Activated CD4-positive, alpha-beta T cell treated with anti-CD3 and anti-CD28 coated beads for 24 hours (primary cell): Measurements from ENCODE around the gene RPL7L1.
"Not testable (repeated sequence)": the region's sequence is repeated elsewhere in the genome, so short reads cannot be mapped to it uniquely, and the experiment has no call there.

Source experiments
- DNase-seq, 2 donors: peaks; one replicate each; pipeline ENCODE4 v3.0.0-alpha.2; 2020; ENCODE audit warnings: low read depth in 2 of 2

RPL7L1 gene

DNA sequence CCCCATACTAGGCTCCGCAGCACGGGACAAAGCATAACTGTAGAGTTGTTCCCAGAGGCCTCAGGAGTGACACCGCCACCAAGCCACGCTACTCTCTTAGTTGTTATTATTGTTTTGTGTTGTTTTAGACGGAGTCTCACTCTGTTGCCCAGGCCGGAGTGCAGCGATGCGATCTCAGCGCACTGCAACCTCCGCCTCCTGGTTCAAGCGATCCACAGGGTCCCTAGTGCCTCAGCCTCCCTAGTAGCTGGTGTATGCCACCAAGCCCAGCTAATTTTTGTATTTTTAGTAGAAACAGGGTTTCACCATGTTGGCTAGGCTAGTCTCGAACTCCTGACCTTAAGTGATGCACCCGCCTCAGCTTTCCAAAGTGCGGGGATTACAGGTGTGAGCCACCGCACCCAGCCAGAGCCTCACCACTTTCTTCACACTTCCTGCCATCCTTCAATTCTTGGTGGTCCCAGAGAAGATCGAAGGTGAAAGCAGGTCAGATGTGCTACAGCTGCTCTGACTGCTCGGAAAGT is 11.8 kb downstream of the RPL7L1 start:
- DNase-seq, result no peak

DNA sequence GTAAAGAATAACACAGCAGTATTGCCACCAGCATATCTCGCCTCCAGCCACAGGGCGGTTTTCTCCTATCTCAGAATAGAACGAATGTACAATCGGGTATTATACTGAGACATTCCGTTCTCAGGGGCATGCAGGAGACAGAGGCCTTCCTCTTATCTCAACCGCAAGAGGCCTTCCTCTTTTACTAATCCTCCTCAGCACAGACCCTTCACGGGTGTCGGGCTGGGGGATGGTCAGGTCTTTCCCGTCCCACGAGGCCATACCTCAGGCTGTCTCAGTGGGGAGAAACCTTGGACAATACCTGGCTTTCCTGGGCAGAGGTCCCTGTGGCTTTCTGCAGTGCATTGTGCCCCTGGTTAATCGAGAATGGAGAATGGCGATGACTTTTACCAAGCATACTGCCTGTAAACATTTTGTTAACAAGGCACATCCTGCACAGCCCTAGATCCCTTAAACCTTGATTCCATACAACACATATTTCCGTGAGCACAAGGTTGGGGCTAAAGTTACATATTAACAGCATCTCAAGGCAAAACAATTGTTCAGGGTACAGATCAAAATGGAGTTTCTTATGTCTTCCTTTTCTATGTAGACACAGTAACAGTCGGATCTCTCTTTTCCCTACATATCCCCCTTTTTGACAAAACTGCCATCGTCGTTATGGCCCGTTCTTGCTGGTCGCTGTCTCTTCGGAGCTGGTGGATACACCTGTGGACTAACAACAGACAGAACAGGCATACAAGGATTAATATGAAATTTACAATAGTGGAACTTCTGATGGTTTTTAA is 14.8 kb downstream of the RPL7L1 start:
- DNase-seq, result not testable (repeated sequence)

DNA sequence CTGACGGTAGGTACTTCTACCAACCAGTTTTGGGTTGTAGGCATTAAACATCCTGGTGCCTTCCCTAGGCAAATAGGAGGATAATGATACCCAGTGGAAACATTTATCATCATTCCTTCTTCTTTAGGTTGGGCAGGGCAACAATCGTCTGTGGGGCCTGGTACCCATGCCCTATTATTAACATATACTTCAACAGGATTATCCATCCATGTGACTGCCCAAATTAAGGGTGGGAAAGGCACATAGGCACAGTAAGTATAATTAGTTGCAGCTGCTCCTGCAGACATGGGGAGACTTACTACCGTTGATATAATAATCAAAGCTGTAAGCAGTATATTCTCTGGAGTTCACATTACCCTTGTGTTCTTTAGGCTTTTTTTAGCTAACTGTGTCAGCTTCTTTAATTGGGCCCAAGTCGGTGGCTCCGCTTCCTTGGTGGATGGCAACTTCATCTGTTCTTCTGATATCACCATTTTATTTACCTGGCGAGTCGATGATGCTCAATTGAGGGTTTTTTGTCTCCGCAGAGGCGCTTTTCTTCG is 16.8 kb downstream of the RPL7L1 start:
- no peak for DNase-seq

DNA sequence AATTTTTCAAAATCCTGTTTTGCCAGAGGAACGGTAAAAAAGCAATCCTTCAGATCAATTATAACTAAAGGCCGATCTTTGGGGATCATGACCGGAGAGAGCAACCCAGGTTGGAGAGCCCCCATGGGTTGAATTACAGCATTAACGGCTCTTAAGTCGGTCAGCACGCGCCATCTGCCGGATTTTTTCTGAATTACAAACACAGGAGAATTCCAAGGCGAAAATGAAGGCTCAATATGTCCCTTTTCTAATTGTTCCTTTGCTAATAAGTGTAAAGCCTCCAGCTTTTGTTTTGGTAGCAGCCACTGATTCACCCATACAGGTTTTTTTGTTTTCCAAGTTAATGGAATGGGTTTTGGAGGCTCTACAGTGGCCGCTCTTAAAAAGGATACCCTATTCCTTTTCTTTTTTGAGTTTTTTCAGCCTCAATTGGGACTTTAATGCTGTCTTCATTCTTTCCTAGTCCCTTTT is 19.5 kb downstream of the RPL7L1 start:
- peak; percentile 56 to 74 for DNase-seq

DNA sequence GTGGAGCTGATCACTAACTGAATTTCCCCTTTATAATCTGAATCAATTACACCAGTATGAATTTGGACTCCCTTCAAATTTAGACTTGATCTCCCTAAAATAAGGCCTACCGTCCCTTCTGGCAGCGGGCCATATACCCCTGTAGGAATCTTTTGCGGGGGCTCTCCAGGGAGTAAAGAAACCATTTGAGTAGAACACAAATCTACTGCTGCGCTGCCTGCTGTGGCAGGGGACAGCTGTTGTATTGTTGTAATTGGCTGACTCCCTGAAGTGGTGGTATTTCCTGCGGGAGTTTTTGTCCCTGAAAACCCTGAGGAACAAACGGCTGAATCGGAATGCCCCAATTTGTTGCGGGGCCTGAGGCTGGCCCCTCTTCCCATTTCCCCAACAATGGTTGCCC is 20.5 kb downstream of the RPL7L1 start:
- DNase-seq, result no peak

DNA sequence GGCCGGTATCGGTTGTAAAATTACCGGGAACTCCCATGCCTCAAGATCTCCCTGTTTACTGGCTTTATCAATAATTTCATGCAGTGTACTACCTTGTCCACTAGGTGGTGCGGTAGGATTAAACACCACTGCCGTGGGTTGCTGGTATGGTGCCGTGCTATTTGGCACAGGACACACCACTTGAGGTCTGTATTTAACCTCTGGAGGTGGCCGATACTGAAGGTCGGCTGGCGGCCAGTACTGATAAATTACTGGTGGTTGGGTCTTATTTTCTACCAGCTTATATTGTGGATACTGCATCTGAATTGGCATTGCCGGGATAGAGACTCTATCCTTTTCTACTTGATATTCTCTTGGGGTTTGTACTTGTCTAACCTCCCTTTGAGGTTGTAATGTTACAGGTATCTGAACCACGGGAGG is 22.1 kb downstream of the RPL7L1 start:
- DNase-seq, result peak; percentile 32 to 56

DNA sequence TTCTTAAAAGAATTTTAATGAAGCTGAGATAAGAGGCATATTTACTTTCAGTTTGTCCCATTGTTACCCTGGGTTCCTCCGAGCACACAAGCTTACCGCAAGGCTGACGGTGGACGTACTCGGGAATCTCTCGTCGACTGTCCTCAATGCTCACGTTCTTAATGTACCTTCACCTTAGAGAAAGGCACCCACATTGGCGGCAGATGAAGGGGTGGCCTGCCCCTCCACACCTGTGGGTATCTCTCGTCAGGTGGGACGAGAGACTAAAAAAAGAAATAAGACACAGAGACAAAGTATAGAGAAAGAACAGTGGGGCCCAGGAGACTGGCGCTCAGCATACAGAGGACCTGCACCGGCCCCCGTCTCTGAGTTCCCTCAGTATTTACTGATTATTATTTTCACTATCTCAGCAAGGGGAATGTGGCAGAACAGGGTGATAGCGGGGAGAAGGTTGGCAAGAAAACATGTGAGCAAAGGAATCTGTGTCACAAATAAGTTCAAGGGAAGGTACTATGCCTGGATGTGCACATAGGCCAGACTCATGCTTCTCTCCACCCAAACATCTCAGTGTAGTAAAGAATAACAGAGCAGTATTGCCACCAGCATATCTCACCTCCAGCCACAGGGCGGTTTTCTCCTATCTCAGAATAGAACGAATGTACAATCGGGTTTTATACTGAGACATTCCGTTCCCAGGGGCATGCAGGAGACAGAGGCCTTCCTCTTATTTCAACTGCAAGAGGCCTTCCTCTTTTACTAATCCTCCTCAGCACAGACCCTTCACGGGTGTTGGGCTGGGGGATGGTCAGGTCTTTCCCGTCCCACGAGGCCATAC is 23.2 kb downstream of the RPL7L1 start:
- DNase-seq, result not testable (repeated sequence)

DNA sequence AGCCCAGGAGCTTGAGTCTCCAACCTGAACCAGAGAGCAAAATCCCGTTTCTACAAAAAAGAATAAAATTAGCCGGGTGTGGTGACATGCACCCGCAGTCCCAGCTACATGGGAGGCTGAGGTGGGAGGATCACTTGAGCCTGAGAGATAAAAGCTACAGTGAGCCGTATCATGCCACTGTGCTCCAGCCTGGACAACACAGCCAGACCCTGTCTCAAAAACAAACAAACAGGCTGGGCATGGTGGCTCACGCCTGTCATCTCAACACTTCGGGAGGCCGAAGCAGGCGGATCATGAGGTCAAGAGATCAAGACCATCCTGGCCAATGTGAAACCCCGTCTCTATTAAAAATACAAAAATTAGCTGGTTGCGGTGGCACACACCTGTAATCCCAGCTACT is 25.1 kb downstream of the RPL7L1 start:
- DNase-seq, result no peak

DNA sequence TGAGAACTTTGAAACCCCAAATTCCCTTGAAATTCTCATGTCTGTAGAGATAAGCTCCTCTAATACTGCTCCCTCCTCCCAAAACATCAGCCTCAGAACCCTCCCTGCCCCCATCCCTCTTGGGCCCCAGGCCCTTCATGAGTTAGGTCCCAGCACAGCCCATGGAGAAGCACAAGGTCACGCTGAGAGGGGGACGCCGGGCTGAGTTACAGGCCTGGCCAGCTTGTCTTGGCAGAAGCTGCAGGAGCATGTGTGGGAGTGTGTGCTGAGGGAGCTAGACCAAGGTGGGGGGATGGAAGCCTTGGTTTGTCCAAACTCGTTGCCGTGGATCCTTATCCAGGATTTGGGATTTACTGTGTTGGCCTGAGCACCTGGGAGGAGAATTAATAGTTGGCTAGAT is 27.9 kb downstream of the RPL7L1 start:
- no peak for DNase-seq

DNA sequence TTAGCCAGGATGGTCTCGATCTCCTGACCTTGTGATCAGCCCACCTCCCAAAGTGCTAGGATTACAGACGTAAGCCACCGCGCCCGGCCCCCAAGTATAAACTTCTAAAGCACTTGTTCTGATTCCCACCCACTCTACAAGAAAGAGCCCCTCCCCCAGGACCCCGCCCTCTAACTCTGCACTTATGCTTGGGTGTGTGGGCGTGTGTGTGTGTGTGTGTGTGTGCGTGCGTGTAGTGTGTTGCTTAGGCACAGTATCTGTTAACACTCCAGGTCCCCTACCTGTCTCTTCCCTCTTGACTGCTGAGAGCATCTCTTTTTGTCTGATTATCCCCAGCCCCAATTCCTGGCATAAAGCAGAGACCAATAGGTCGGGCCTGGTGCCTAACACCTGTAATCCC is 30.4 kb downstream of the RPL7L1 start:
- no peak for DNase-seq

DNA sequence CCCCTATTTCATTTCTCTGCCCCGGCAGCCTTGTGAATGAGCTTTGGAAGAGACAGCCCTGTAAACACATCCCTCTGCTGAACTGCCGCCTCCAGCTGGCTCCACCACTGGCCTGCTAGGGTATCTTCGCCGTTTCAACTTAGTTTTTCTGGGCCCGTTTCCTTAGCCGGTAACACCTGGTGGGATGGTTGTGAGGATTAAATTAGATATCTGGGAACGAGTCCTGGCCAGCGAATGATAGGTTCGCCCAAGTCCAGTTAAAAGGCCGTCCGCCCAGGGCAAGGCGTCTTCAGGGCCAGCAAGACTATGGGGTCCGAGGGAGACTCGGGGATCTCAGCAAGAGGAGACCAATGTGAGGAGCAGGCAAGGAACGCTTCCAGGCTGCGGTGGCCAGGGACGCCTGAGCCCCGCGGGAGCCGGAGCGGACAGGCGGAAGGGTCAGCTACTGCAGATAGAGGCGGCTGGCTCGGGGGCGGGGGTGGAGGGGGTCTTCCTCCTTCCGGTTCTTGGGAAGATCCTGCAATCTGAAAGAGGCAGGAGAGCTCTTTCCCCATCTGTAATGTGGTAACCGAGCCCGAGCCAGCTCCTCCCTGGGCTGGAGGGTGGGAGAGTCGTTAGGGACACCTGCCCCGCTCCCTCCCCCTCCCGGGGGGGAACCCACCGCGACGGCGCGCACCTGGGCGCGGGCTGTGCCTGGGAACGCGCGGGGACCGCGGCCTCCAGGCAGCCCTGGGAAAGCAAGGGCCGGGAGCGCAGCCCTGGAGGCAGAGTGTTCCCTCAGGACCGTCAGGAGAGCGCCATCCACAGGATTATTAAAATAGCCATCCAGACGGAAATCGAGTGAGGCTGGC is 32.0 kb downstream of the RPL7L1 start:
- no peak for DNase-seq

DNA sequence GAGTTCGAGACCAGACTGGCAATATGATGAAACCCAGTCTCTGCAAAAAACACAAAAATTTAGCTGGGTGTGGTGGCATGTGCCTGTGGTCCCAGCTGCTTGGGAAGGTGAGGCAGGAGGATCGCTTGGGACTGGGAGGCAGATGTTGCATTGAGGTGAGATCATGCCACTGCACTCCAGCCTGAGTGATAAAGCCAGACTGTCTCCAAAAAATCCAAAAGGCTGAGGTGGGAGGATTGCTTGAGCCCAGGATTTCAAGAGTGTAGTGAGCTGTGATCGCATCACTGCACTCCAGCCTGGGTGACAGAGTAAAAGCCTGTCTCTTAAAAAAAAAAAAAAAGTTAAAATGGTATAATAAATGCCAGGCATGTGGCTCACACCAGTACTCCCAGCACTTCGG is 35.1 kb downstream of the RPL7L1 start:
- DNase-seq, result no peak

DNA sequence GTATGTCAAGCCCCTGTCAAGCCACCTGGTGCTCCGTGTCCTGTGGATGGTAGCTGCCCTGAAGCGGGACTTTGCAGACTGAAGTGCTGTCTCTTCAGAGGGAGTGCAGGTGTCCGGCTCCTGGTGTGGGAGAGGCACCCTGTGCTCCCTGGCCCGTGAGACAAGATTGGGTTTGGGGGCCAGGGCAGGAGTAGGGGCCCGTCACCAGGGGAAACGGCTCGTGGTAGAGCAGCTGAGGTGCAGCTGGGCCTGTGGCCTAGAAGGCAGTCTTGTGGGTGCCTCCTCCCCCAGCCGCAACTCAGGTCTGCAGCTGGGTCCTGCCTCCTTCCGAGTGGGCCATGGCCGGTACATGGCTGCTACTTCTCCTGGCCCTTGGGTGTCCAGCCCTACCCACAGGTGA is 36.3 kb downstream of the RPL7L1 start, which contains the start of gene PTCRA:
TSS of gene PTCRA (plus strand) at position 322 of the 400 bp plus-strand sequence. CDS start at position 339, 17 bp downstream.
- no peak for DNase-seq

DNA sequence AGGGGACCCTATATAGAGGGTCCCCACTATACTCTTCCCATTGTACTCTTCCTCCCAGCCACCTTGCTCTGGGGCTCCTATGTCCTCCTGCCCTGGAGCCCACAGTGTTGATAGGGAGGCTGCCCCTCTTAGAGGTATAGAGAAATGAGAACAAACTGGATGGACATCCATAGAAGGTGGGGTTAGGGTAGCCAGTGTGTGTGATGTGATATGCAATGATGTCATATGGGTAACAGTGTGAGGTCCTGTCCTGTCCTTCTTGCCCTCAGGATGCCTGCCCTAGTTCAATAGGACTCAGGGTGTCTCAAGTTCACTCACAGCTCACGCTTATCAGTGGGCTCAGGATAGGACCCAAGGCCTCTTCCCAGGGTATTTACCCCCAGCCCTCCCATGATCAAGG is 36.9 kb downstream of the RPL7L1 start:
- DNase-seq, result no peak

DNA sequence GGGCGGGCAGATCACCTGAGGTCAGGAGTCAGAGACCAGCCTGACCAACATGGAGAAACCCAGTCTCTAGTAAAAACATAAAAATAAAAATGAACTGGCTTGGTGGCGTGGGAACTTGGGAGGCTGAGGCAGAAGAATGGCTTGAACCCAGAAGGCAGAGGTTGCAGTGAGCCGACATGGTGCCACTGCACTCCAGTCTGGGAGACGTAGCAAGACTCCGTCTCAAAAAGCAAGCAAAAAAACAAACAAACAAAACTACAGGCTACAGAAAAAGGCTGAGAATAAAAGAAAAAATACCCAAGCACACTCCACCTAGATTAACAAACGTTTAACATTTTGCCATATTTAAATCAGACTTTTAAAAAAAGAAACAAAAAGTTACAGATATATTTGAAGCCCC is 42.4 kb downstream of the RPL7L1 start:
- no peak for DNase-seq

DNA sequence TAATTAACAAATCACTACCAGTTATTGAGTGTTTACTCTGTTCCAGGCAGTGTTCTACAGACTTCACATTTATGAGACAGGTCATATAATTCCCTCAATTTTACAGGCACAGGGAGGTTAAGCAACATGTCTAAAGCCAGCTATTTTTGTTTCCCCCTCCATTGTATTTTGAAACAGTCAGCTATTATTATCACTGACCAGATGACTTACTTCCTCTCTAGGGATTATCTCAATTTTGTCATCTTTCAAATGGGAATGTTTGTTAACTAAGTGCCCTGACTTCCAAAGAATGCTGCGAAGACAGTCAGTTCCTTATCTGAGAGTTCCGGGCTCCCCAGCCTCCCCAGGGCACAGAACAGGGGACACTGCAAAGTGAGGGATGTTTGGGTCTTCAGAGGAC is 44.2 kb downstream of the RPL7L1 start:
- no peak for DNase-seq

DNA sequence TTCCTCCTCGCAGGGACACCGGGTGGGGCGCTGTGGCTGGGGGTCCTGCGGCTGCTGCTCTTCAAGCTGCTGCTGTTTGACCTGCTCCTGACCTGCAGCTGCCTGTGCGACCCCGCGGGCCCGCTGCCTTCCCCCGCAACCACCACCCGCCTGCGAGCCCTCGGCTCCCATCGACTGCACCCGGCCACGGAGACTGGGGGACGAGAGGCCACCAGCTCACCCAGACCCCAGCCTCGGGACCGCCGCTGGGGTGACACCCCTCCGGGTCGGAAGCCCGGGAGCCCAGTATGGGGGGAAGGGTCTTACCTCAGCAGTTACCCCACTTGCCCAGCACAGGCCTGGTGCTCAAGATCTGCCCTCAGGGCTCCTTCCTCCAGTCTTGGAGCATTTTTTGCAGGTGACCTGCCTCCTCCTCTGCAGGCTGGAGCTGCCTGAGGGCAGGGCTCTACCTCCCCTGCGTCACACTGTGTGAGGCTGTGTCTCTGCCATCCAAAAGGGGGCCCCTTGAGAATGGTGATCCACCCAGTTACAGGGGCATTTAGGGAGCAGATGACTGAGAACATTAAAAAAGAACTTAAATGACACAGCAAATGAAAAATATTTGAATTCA is 45.9 kb downstream of the RPL7L1 start:
- no peak for DNase-seq

DNA sequence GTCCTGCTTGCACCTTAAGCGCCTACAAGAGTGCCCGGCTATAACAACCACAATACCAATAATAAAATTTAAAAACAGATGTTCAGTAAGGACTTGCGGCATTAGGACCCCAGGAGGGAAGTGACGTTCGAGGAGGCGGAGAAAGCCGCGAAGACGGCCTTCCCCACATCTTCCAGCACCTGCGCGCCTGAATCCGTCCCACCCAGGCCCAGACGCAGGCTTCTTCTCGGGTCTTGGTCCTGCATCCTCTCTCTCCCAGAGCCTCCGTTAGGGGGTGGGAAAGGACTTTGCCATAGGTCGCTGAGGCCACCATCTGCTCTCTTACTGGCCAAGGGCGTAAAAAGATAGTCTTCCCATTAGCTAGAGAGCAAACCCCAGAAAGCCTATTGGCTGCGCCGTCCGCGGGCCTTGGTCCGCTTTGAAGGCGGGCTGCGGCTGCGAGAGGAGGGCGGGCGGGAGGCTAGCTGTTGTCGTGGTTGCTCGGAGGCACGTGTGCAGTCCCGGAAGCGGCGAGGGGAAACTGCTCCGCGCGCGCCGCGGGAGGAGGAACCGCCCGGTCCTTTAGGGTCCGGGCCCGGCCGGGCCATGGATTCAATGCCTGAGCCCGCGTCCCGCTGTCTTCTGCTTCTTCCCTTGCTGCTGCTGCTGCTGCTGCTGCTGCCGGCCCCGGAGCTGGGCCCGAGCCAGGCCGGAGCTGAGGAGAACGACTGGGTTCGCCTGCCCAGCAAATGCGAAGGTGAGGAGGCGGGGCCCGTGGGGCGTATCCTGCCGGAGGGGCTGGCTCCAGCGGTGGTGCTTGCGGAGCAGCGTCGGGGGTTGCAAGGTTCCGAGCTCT is 49.8 kb downstream of the RPL7L1 start, which contains the start of gene CNPY3:
TSS of gene CNPY3 (plus strand) at position 495 of the 835 bp plus-strand sequence. CDS start at position 586, 91 bp downstream.
- DNase-seq, result peak; percentile 85 to 90

DNA sequence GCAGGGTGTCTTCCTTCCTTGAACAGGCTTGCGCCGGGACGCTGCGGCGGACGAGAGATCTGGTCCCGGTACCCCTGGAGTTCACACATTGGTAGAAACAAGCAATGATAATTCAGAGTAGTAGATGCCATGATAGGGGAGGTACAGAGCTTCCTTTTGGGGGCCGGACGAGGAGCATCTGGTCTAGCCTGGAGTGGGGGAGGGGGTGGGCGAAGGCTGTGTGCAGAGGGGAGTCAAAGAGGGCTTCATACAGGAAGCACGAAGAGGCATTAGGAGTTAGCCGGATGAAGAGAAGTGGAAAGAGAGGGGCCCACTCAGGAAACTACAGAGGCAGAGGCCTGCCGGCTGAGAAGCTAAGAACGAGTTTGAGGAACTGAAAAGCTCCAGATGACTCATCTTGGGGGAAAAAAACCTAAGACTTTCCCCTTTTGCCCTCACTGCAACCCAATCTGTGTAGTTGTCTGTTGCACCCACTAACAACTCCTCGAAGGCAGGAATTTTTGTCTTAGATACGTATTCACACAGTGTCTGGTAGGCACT is 50.5 kb downstream of the RPL7L1 start:
- DNase-seq, result peak; percentile 33 to 43

DNA sequence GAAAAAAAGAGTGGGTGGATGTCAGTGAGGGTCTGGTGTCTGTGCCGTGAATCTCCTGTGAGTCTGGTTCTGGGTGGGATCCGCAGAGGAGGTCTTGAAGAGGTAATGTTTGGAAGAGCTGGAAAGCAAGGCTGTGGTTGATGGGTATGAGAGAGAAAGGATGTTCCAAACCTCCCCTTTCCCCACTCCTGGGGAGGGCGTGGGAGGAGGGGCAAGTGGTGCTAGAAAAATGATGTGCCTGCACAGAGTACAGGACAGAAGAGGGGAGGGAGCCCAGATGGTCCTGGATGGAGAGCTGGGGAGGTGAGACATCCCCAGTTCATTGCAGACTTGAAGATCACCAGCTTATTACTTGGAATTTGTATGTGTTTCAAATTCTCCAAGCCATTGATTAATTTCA is 53.0 kb downstream of the RPL7L1 start:
- DNase-seq, result no peak
